Measurements from ENCODE around the gene RPL22.

The RPL22 gene

GRCh38 chr1:6151291-6151822 lies 48.0 kb downstream of the RPL22 start:
- DNase-seq = no peak

GRCh38 chr1:6150006-6150938 lies 49.1 kb downstream of the RPL22 start:
- DNase-seq = no peak

GRCh38 chr1:6149597-6149996 lies 49.8 kb downstream of the RPL22 start:
- no peak for DNase-seq

GRCh38 chr1:6148497-6149241 lies 50.7 kb downstream of the RPL22 start:
- peak; percentile 81 for DNase-seq

- DNase-seq = no peak
These were observed 53.5 kb downstream of the RPL22 start for GRCh38 chr1:6145864-6146410.

GRCh38 chr1:6145396-6145750 lies 54.0 kb downstream of the RPL22 start:
- DNase-seq = no peak

GRCh38 chr1:6144647-6145395 lies 54.6 kb downstream of the RPL22 start:
- no peak for DNase-seq

- no peak for DNase-seq
These were observed 55.2 kb downstream of the RPL22 start for GRCh38 chr1:6144175-6144574.

- DNase-seq = no peak
These were observed 56.0 kb downstream of the RPL22 start for GRCh38 chr1:6143395-6143794.

GRCh38 chr1:6142734-6143133 lies 56.7 kb downstream of the RPL22 start:
- no peak for DNase-seq

GRCh38 chr1:6142036-6142621 lies 57.3 kb downstream of the RPL22 start:
- DNase-seq = no peak

GRCh38 chr1:6141592-6141991 lies 57.8 kb downstream of the RPL22 start:
- DNase-seq = no peak

- no peak for DNase-seq
These were observed 59.0 kb downstream of the RPL22 start for GRCh38 chr1:6140413-6140812.

- DNase-seq = no peak
These were observed 61.6 kb downstream of the RPL22 start for GRCh38 chr1:6137758-6138157.

GRCh38 chr1:6136516-6137220 lies 62.7 kb downstream of the RPL22 start:
- DNase-seq = no peak

All from NCI-H526 treated with DMSO at 0.1 percent for 48 hours (cell line).